Progenitor cell of endocrine pancreas (in vitro differentiated cells): Measurements from ENCODE around the gene CCSER1. TPM values are rescaled to one million over a fixed set of nuclear protein-coding genes. Genes with fewer than 3 reads are reported as not detected.

ENCODE experiments used
- DNase-seq: peaks from one replicate; pipeline ENCODE4 v3.0.0; 2021; ENCODE audit warnings: low spot score; ENCODE audit not compliant: unreplicated experiment
- H3K27ac Mint-ChIP-seq: 2 replicates; pipeline ENCODE4 v1.8.0; 2021; ENCODE audit warnings: mild to moderate bottlenecking, moderate library complexity, mixed read lengths
- H3K27me3 Mint-ChIP-seq: 2 replicates; pipeline ENCODE4 v1.8.0; 2021; ENCODE audit warnings: mixed read lengths
- H3K36me3 Mint-ChIP-seq: 2 replicates; pipeline ENCODE4 v1.8.0; 2022; ENCODE audit warnings: mixed read lengths; ENCODE audit not compliant: insufficient read depth
- H3K4me1 Mint-ChIP-seq: 2 replicates; pipeline ENCODE4 v1.8.0; 2021; ENCODE audit warnings: low read depth, mixed read lengths
- H3K4me3 Mint-ChIP-seq: 2 replicates; pipeline ENCODE4 v1.8.0; 2021; ENCODE audit warnings: low read depth, mild to moderate bottlenecking, moderate library complexity, mixed read lengths
- H3K9me3 Mint-ChIP-seq: 2 replicates; pipeline ENCODE4 v1.8.0; 2021; ENCODE audit warnings: low read depth, mixed read lengths
- total RNA-seq: library from RNA; stranded (reverse); gene quantifications from 2 replicates; pipeline ENCODE4 v1.2.1, GENCODE V29; 2021
- TF ChIP-seq, protein P1 (sequence below): fragments of 200-600 bp; sonication (generic); IDR thresholded peaks from one replicate; pipeline ENCODE4 v1.5.0; 2021; ENCODE audit warnings: antibody characterized with exemption, mild to moderate bottlenecking; ENCODE audit not compliant: unreplicated experiment

CCSER1 gene
- total RNA-seq, 1 donor from 2014 or later: 11.6 TPM

DNA sequence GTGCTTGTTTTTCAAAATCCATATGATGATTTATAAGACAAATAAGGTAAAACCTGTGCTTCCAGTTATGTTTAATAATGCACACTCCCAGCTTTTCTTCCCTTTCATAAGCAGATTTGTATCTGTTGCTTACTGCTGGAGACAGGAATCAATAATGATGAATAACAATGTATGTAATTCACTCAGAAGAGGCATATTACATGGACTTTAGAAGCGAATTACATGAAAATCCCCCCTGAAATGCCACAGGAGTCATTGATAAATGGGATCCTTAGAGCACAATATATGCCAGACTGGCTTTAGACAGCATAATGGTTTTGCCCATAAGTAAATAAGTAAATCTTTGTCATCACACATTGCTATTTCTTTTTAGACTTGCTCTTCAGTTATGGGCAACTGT is 892.3 kb downstream of the CCSER1 start:
- no peak overlapping the region for H3K4me3 Mint-ChIP-seq
- no peaks in the 10 kb centered on the region for H3K9me3 Mint-ChIP-seq
- no peaks in the 10 kb centered on the region for H3K36me3 Mint-ChIP-seq
- H3K4me1 Mint-ChIP-seq: no peaks in the 10 kb centered on the region
- TF ChIP-seq, protein P1, sequence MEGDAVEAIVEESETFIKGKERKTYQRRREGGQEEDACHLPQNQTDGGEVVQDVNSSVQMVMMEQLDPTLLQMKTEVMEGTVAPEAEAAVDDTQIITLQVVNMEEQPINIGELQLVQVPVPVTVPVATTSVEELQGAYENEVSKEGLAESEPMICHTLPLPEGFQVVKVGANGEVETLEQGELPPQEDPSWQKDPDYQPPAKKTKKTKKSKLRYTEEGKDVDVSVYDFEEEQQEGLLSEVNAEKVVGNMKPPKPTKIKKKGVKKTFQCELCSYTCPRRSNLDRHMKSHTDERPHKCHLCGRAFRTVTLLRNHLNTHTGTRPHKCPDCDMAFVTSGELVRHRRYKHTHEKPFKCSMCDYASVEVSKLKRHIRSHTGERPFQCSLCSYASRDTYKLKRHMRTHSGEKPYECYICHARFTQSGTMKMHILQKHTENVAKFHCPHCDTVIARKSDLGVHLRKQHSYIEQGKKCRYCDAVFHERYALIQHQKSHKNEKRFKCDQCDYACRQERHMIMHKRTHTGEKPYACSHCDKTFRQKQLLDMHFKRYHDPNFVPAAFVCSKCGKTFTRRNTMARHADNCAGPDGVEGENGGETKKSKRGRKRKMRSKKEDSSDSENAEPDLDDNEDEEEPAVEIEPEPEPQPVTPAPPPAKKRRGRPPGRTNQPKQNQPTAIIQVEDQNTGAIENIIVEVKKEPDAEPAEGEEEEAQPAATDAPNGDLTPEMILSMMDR: no peak
- H3K27me3 Mint-ChIP-seq: no peaks in the 10 kb centered on the region
- DNase-seq: no peak
- H3K27ac Mint-ChIP-seq: no peak overlapping the region

DNA sequence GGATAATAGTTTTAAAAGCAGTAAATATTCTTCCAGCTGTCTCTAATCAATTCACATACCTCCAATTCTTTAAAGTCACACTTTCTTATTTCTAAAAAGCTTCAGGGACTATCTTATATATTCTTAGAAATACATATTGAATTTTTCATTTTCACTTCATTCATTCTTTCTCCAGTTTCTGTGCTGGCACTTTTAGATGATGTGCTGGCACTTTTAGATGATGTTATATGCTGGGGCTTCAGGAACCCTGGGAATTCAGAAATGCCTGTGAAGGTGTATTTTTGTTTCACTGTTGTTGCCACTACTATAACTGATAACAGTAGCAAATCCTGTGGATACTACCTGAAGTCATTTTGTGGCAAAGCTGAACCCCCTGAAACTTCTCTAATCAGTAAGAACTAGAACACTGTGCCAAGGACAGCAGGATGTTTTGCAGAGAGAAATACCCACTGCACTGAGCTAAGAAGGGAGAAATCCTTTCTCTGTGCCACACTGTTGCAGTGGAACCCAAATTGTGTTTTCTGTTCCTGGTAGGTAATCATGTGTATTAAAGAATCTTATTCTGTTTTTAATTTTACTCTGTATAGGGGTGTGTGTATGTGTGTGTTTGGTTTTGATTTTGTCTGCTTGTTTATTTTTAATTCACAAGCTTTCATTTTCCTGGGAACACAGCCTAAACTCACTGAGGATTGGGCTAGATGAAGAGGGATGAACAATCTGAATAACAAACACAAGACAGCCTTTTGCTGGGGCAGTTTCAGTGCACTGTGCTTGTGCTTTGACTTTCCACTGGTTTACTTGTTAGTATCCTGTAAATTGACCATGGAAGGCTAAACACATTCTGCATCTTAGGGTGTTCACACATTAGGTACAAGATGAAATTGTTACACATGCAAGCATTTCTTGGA is 898.3 kb downstream of the CCSER1 start:
- H3K27ac Mint-ChIP-seq: no peak overlapping the region
- no peaks in the 10 kb centered on the region for H3K27me3 Mint-ChIP-seq
- no peaks in the 10 kb centered on the region for H3K36me3 Mint-ChIP-seq
- TF ChIP-seq, protein P1: no peak
- DNase-seq: no peak
- no peaks in the 10 kb centered on the region for H3K9me3 Mint-ChIP-seq
- H3K4me1 Mint-ChIP-seq: no peaks in the 10 kb centered on the region
- H3K4me3 Mint-ChIP-seq: no peak overlapping the region

DNA sequence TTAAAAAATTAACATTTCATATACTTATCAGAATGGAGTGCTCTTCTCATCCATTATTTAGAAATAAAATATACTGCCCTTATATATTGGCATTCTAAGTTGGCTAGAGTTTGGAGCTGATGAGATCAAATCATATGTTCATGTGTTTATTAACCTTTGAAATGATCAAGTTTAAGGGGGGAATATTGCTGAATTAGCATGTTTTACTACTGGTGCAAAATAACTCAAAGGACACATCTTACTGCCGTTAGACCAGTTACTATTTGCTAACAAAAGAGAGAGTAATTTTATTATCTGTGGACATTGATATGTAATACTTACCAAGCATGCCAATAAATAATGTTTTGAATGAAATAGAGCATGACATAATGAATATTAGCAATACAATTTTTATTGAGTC is 901.0 kb downstream of the CCSER1 start:
- Mint-ChIP-seq H3K4me3 (no peak overlapping the region), H3K9me3 (no peaks in the 10 kb centered on the region), H3K4me1 (no peaks in the 10 kb centered on the region), H3K27ac (no peak overlapping the region), H3K36me3 (no peaks in the 10 kb centered on the region), H3K27me3 (no peaks in the 10 kb centered on the region)
- no peak for DNase-seq
- TF ChIP-seq, protein P1: no peak

DNA sequence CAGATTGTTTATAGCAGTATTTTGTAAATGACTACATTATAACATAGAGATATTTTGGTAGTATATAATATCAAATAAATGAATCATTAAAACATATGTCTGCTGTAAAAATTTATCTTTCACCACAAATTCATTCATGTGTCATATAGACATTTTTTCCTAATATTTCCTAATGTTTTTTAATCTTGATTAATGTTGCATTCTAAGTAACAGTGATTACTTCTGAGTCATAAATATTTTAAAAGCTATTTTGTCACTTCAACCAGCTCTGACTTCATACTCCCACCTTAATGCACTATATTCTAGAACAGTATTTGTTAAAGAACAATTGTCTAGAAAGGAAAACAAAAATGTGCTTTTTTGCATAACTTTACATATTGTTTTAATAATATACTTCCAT is 904.6 kb downstream of the CCSER1 start:
- Mint-ChIP-seq H3K9me3 (no peaks in the 10 kb centered on the region), H3K36me3 (no peaks in the 10 kb centered on the region), H3K4me1 (no peaks in the 10 kb centered on the region), H3K27ac (no peak overlapping the region), H3K27me3 (no peaks in the 10 kb centered on the region), H3K4me3 (no peak overlapping the region)
- TF ChIP-seq, protein P1: no peak
- no peak for DNase-seq

DNA sequence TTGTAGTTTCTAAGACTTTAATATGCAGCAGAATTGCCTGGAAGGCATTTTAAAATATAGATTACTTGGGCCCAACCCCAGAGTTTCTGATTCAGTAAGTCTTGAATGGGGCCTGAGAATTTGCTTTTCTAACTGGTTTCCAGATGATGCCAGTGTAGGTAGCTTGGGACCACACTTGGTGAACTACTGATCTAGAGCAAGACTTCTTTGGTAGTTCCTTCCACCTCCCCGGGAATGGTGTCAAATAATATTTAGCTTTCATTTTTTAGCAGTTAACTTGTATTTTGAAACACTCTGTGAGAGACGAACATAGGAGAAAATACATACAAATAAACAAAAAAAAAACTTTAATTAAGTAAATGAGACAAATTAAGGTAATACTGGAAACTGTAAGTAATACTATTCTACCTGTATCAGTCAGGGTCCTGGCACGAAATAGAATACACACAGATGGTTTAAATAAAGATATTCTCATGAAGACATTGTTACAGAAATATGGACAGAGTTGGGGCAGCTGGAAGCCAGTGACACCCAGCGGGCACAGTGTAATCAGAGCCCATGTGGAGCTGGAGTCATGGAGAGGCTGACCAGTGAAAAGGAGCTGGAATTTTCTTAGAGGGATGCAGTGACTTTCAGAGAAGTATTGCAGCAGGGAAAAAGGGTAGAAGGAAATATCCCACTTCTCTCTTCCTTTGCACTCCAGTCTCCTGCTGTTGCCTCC is 905.7 kb downstream of the CCSER1 start:
- Mint-ChIP-seq H3K27me3 (no peaks in the 10 kb centered on the region), H3K36me3 (no peaks in the 10 kb centered on the region), H3K4me3 (no peak overlapping the region), H3K4me1 (no peaks in the 10 kb centered on the region), H3K9me3 (no peaks in the 10 kb centered on the region), H3K27ac (no peak overlapping the region)
- DNase-seq: no peak
- TF ChIP-seq, protein P1: no peak
